GDM1 (cell line): Measurements from ENCODE around the gene ATE1.
"Not testable (repeated sequence)": the region's sequence is repeated elsewhere in the genome, so short reads cannot be mapped to it uniquely, and the experiment has no call there.

Source experiments
- DNase-seq: peaks from one replicate; lab custom pipeline; 2025; lab: John Stamatoyannopoulos, UW

Gene ATE1

DNA sequence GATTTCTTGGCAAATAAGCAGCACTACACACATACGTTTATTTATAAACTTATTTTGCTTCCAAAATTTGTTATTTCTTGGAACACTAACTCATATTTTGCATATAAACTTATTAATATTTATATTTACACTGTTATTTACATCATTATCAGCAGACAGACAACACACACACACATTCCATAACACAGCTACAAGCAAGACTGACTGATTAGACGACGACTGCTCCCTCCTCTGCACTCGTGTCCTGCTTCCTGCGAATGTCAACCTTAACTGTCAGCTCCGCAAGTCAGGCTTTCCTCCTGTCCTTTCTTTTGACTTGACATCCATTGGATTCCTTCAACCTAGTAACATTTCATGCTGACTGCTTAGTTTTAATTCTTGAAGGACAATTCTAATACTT is 96.6 kb downstream of the ATE1 start:
- DNase-seq = no peak

GRCh38 chr10:121830101-121830500 is 97.7 kb downstream of the ATE1 start:
- DNase-seq = no peak

DNA sequence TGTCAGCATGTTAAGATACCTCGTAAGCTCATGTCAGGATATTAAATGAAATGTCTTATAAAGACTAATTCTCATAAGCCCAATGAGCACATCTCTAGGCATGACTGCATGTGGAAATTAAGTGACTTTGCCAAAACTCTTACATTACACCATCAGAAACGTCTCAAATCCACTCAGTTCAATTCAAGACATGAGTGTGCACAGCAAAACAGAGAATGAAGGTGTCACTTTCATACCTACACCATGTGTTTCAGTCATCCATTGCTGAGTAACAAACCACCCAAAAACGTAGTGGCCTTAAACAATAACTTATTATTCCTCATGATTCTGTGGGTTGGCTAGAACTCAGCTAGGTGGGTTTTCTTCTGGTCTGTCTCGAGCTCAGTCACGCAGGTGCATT is 99.8 kb downstream of the ATE1 start:
- no peak for DNase-seq

DNA sequence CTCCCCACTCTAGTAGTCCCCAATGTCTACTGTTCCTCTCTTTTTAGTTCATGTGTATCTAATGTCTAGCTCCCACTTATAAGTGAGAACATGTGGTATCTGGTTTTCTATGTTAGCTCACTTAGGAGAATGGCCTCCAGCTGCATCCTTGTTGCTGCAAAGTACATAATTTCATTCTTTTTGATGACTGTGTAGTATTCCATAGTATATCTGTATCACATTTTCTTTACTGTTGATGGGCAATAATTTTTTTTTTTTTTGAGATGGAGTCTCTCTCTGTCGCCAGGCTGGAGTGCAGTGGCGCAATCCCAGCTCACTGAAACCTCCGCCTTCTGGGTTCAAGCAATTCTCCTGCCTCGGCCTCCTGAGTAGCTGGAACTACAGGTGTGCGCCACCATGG is 101.1 kb downstream of the ATE1 start:
- DNase-seq = not testable (repeated sequence)

GRCh38 chr10:121823993-121824463 is 103.8 kb downstream of the ATE1 start:
- DNase-seq = peak; percentile 11

GRCh38 chr10:121822724-121823123 is 105.1 kb downstream of the ATE1 start:
- DNase-seq = no peak

GRCh38 chr10:121822180-121822579 is 105.7 kb downstream of the ATE1 start:
- no peak for DNase-seq

DNA sequence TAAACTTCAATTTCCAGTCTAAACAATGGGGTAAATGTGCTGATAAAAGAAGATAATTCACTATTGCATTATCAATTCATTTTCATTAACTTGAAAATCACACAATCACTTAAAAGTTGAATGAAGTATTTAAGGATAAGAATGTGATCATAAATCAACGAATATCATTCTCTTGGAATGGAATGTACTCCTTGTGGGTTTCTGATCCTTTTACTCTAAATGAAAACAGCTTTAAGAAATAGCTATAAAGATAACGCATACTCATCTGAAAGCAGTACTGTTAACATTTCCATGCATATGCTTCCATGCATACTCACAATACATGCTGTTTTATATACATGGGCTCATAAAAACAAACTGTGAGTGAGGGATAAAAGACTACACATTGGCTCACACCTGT is 108.8 kb downstream of the ATE1 start:
- DNase-seq = no peak

GRCh38 chr10:121818599-121818998 is 109.2 kb downstream of the ATE1 start:
- no peak for DNase-seq

DNA sequence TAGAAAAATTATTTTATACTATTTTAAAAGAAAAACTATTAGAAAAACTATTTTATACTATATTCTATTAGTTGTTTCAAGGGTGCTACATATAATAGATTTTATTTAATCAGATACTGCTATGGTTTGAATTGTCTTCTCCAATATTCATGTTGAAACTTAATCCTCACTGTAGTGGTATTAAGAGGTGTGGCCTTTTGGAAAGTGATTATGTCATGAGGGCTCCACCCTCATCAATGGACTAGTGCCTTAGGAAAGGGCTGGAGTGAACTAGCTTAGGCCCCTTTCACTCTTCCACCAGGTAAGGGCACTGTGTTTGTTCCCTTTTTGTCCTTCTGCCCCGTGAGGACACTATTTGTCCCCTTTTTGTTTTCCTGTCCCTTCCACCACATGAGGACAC is 111.6 kb downstream of the ATE1 start:
- DNase-seq = no peak

DNA sequence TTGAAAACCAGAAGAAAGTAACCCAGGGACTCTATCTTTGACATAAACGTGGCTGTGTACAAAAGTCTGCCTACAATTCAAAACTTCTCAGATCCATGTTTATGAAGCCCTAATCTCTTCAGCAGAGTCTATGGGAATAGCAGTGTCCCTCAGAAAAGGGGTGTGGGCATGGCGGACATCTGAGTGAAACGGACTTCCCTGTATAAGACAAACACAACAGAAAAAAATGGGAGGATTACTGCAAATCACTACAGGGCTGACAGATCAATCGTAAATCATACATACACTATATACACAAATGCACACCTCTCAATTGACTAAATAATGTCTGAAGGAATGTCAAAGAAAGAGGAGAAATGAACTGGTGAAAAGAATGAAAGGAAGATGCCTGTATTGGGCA is 114.0 kb downstream of the ATE1 start:
- no peak for DNase-seq

DNA sequence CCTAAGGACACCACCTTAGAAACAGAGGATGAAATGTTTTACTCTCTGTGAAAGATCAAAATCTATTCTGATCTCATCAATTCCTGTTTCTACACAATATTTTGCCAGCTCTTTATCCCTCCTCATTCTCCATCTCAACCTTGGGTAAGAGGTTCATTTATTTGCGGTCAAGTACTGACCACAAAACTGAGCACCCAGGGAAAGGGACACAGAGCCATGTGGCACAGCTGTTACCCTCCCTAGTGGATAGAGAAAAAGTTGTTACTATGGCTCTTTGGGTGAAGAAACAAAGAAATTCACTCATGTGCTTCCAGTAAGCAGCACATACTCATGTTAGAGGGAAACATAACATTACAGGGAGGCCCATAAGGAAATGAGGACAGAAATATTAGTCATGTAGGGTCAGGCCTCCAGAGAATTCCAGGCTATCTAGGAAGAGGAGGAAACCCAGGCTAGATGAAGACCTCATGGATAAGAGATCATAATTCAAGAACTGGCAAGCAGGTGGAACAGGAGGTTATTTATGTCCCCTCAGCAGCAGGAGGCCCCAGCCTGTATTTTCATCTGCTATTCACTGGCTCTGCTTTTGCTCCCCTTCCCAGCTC is 114.5 kb downstream of the ATE1 start:
- no peak for DNase-seq

DNA sequence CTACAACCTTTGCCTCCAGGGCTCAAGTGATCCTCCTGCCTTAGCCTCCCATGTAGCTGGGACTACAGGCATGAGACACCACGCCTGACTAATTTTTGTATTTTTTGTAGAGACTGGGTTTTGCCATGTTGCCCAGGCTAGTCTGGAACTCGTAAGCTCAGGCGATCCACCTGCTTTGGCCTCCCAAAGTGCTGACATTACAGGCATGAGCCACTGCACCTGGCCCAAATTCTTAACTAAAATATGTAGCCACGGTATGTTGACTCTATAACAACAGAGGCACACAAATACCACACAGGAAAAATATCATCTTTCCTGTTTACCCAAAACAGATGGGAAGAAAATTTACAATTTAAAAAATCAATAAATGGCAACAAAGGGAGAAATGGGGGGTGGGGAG is 115.8 kb downstream of the ATE1 start:
- DNase-seq = no peak

DNA sequence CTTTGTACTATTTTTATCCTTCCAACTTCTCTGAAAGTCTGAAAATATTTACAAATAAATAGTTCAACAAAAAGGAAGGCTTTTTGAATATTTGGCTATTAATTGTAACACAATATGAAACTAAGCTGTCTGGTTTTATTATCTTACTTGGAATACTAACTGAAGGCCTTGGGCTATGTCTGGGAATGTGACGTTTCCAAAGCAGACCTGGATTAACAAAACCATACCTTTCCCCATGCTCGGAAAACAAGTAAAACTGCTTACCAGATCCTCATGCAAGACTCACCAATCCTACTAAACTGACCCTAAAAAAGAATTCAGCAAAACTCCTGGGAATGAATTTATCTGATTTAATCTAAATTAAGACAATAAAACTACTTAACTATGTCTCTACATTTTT is 116.4 kb downstream of the ATE1 start:
- no peak for DNase-seq

DNA sequence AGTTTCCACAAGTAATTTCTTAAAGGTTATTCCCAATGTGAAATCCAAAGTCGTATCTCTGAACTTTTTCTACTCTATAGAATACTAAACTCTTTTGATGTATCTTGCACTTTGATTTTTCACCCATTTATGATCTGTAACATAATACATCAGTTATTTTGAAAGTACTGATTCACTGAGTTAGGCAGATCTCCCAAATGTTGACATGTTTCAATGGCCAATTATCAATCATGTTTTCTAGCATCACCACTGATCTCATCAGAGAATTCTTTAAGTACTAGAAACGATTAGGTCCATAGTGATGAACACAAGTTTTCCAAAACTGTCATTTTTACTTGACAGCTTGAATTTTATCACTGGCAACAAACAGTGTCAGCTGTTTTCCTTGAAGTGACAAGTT is 119.0 kb downstream of the ATE1 start:
- no peak for DNase-seq

- DNase-seq = no peak
These were observed 123.4 kb downstream of the ATE1 start for GRCh38 chr10:121804460-121804859.

DNA sequence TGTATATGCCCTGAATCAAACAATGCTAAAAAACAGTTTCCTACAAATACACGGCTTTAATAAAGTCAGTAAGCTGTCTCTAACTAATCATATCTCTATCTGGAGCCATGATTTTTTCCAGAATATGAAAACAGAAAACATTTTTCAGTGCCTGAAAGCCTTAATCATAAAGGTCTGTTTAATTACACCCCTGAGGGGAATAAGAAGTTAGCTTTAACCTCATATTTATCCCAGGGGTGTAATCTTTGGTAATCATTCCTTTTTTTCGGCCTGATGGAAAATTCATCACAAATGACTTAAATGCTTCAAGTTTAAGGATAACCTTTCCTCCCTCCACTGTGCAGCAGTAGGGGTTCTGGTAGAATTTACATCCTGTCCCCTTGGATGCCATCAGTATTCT is 124.2 kb downstream of the ATE1 start:
- no peak for DNase-seq

DNA sequence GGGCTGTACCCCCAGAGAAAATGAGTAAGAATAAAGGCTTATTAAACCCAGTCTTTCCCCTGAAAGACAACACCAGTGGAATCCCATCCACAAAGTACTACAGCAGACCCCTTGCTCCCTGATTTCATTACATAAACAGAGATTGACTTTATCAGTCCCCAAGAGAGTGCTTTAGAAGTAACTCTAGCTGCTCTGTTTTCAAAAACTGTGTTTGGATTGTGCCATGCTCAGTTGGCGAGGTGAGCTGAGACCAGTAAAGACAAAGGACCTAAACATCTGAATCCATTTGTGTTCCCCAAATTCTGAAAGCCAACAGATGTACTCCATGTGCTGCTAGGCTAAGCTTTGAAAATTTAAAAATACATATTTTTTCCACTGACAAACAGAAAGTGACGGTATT is 127.0 kb downstream of the ATE1 start:
- no peak for DNase-seq

DNA sequence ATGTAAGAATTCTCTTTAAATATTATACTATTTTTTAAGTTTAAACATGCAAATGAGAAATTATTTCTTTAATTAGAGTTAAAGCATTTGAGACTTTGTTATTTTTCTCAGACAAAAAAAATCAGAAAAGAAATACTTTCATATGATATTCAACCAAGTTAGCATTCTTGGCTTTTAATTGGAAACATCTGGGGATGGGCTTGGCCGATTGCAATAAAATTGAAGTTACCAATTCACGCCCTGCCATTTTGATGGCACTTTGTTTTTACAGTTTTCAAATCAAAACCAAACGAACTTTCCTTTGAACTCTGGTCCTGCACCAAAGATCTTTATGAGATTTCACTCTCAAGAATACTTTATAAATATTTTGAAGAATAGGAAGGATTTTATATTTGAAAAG is 127.7 kb downstream of the ATE1 start:
- DNase-seq = no peak

DNA sequence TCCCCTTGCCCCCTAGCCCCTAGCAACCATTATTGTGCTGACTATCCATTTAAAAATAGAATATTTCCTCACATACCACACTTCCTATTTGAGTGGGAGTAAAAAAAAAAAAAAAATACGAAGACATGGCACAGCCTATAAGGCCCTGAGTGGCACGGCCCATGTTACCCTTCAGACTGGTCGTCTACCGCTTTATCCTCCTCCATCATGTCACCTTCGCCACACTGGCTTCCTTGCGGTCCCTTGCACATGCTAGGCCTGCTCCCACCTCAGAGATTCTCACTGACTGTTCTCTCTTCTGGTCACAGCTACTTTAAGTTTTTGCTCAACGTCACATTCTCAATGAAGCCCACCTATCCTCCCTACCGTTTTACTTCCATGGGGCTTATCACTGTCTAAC is 130.3 kb downstream of the ATE1 start:
- no peak for DNase-seq

DNA sequence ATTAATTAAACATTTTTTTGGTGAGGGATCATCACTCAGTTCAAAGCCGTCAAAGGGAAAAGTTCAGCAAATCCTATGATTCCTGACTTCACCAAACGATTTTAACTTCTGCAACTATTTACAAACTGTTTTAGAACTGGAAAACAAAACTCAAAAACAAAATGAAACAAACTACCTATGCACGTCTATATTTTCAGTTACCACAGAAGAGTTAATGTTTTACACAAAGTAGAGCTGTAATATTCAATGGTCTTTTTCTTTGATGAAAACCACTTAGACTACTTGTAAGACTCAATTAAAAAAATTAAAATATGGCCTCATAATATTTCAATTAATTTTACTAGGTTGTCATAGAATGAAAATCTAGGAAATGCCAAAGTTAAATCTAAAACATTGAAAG is 131.5 kb downstream of the ATE1 start:
- no peak for DNase-seq

DNA sequence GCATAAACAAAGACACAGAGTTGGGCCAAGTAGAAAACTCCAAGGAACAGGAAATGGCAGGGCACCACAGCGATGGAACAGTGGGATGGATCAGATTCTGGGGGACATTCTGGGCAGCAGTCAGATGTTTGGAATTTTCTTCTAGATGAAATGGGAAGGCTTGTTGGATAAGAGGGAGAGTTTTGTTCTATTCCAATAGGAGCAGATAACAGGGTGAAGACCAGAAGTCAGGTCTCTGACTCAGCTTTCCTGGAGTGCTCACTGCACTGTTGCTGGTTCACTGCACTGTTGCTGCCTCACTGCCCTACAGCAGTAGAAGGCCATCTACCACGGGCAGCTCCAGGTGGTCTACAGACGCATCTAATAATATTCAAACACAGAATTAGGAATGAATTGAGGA is 135.6 kb downstream of the ATE1 start:
- no peak for DNase-seq

DNA sequence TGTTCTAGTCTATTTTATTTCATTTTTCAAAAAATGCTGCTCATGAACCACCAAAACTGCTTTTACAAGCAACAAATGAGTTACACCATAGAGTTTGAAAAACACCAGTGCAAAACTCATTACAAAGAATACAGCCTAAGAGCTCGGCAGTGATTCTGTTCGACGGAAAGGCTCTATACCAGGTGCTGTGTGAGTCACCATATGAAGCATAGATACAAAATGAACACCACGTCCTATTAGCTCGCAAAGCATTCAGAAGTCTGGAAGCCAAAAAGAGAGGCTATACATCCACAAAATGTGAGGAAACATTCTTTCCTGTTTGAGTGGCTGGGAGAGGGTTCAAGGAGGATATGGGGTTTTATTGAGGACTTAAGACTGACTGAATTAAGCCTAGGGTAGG is 136.1 kb downstream of the ATE1 start:
- DNase-seq = no peak

DNA sequence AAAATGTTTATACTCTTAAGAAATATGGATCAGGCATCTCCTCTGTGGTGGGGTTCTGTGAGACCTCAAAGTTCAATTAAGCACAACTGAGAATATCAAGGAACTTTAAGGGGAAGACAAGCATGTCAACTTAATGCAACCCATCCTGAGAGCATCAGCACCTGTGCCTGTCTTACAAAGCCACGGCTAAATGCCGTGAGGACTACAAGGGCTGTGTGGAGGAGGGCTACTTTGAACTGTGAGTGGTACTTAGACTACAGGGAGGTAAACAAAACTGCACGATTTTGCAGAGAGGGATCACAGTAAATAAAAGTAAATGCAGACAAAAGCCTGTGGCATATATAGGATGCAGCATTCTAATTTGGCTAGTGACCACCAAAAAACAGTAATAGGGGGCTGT is 139.1 kb downstream of the ATE1 start:
- no peak for DNase-seq

DNA sequence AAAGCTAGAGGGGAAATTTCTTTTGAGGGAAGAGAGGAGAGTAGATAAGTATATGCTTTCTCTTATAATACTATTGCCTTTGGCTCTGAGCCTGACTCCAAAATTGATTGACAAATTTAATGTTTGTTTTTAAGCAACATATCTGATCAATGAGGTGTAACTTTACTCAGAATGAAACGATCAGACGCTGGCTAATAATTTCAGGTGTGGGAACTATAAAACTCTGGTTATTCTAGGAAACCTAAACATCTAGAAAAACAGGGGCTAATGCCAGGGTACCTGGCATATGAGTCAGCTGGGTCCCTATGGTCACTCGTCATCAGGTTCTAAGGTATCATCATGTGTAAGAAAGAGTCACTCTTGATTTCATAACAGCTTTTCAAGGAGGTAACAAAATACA is 139.7 kb downstream of the ATE1 start:
- DNase-seq = no peak
